22Rv1 (cell line): ENCODE measurements around the gene BAD.

Experiments used
- CTCF ChIP-seq: fragments of 450-650 bp; IDR thresholded peaks from 2 replicates; pipeline ENCODE4 v1.5.1; 2017; ENCODE audit warnings: mild to moderate bottlenecking
- ZFX ChIP-seq: fragments of 450-650 bp; IDR thresholded peaks from 2 replicates; pipeline ENCODE4 v1.6.1; 2017; ENCODE audit warnings: antibody characterized with exemption, borderline replicate concordance

DNA sequence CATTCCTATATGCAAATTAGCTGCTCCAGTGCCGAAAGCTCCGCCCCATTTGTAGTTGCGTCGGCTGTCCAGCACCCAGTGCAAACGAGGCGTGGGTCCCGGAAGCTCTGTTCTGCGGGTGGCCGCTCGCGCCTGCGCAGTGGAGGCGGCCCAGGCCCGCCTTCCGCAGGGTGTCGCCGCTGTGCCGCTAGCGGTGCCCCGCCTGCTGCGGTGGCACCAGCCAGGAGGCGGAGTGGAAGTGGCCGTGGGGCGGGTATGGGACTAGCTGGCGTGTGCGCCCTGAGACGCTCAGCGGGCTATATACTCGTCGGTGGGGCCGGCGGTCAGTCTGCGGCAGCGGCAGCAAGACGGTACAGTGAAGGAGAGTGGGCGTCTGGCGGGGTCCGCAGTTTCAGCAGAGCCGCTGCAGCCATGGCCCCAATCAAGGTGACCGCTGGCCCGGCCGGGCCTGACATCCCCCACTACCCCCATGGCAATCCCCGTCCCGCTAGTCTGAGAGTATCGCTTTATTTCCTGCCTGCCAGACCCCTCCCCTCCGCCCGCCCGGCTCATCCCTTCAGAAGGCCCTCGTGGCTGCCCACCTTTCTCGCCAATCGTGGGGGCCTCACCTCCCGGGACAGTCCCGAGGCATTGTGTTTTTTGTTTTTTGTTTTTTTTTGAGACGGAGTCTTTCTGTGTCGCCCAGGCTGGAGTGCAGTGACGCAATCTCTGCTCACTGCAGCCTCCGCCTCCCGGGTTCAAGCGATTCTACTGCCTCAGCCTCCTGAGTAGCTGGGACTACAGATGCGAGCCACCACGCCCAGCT lies 33.7 kb upstream of the BAD start, which contains the start of gene PRDX5:
- peak; percentile 50 for TF ChIP-seq CTCF
- no peak for TF ChIP-seq ZFX
